Measurements from ENCODE around the gene DUSP22. TPM values are rescaled to one million over a fixed set of nuclear protein-coding genes. Genes with fewer than 3 reads are reported as not detected.

Gene DUSP22
- total and polyA plus RNA-seq, 2 donors, result 17.9 to 54.2 TPM

DNA sequence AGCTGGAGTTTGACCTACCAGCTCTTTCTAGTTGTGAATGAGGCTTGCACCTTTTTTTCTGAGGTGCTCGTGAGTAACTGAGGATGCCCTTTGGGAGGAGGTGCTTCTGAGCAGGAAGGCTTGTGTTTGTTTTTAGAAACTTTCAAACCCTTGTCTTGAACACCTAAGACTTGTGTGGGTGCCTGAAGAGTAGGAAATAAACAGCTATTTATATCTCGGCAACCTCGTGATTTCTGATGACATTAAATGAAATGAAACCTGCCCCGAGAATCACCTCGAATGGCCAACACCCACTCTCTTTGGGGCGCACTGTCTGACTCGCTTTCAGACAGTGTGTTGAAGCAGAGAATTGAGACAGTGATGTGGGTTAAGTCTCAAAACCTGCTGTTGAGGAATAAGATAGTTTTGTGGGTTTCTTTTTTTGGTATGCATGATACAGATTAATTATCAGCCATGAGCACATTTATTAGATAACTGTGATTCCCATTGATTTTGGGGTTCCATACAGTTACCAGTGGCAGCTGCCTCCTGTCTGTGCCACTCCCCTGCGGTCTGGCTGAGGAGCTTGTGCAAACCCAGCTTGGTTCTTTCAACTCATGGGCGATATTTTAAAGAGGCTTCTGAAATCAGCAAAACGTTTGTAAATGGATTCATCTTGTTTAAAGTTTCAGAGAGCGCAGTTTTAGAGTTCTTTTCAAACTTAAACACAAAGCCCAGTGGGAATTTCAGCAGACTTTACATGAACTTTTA, 107.7 kb downstream of the DUSP22 start:
- WGBS, result 80% methylated on average over 11 of the region's 11 CpGs
- peak in 1 of 9 donors; percentile 51 for DNase-seq (ENCODE audit: low read depth in 6 of 9, low spot score in 9 of 9)
- peaks cover 10 to 29% of the 10 kb centered on the region in 2 donors for H3K27me3 ChIP-seq (ENCODE audit: control insufficient read depth in 2 of 2, insufficient read depth in 1 of 2, low read length in 1 of 2)
- no peak overlapping the region for H3K4me3 ChIP-seq (ENCODE audit: low read length in 2 of 2)
- peaks cover 0 to 2% of the 10 kb centered on the region in 2 donors for H3K9me3 ChIP-seq (ENCODE audit: control insufficient read depth in 2 of 2, insufficient read depth in 1 of 2, low read length in 1 of 2)
- H3K4me1 ChIP-seq (ENCODE audit: control insufficient read depth in 2 of 2, insufficient read depth in 2 of 2, low read length in 2 of 2), result peaks cover 0 to 17% of the 10 kb centered on the region in 2 donors
- peaks cover 0 to 3% of the 10 kb centered on the region in 2 donors for H3K36me3 ChIP-seq (ENCODE audit: control insufficient read depth in 2 of 2, insufficient read depth in 2 of 2, low read length in 1 of 2)
- H3K27ac ChIP-seq (ENCODE audit: low read depth in 1 of 2, low read length in 1 of 2), result no peak overlapping the region

DNA sequence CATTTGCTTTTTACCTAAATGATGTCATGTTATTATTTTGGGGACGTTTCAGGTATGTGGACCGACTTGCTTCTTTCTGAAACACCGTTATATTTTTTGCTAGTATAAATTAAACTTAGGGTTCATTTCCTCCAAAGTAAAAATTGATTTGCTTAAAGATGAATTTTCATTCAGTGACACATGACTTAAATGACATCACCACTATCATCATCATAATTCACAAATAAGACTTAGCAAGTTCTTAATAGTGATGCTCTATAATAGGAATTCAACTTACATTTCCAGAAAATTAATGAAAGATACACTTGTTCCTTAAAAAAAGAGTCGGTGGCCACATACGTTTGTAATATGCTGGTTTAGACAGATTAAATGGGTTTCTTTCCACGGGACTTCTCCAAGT, 108.5 kb downstream of the DUSP22 start:
- Histone ChIP-seq H3K4me1 (ENCODE audit: control insufficient read depth in 2 of 2, insufficient read depth in 2 of 2, low read length in 2 of 2) (peaks cover 0 to 19% of the 10 kb centered on the region in 2 donors), H3K27me3 (ENCODE audit: control insufficient read depth in 2 of 2, insufficient read depth in 1 of 2, low read length in 1 of 2) (peaks cover 5 to 22% of the 10 kb centered on the region in 2 donors), H3K36me3 (ENCODE audit: control insufficient read depth in 2 of 2, insufficient read depth in 2 of 2, low read length in 1 of 2) (peaks cover 0 to 3% of the 10 kb centered on the region in 2 donors), H3K4me3 (ENCODE audit: low read length in 2 of 2) (no peak overlapping the region), H3K27ac (ENCODE audit: low read depth in 1 of 2, low read length in 1 of 2) (no peak overlapping the region), H3K9me3 (ENCODE audit: control insufficient read depth in 2 of 2, insufficient read depth in 1 of 2, low read length in 1 of 2) (peaks cover 0 to 2% of the 10 kb centered on the region in 2 donors)
- DNase-seq (ENCODE audit: low read depth in 6 of 9, low spot score in 9 of 9), result no peak
- WGBS, result 95% methylated on average over 6 of the region's 6 CpGs

Other genes starting within 250 kb of the DUSP22 start
- gene IRF4, start 99.3 kb downstream of the DUSP22 start, total RNA-seq, result 7.6 TPM
- 7.5 TPM for gene IRF4, start 99.3 kb downstream of the DUSP22 start, polyA plus RNA-seq